ENCODE results near the gene BLMH. TPM values are rescaled to one million over a fixed set of nuclear protein-coding genes. Genes with fewer than 3 reads are reported as not detected.

The BLMH gene
- total and polyA plus RNA-seq, 2 donors (not counting 1 experiment from before 2014, with no cell fraction given) = 5.9 to 25.9 TPM

DNA sequence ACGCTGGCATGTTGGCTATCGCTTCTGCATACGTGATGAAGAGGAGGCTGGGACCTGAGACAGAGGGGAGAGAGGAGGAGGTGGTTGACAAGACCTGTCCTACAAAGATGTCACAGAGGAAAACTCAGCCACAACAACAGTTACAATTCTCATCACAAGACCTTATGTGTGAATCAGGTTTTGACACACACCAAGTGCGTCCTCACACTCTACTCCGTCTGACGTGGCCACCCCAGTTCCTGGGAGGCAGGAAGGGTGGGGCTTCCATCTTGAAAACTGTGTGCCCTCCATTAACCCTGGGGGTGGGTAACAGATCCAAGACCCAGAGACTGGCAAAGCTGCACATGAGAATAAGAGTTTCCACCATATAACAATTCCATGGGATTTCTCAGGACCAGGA lies 80.4 kb downstream of the BLMH start:
- TF ChIP-seq CTCF (IDR thresholded peaks at IDR 0.05) (no peak), EZH2 (IDR thresholded peaks at IDR 0.05; ENCODE audit: borderline replicate concordance, insufficient read depth, low read depth, low read length, poor library complexity, severe bottlenecking) (no peak)
- H2AFZ ChIP-seq (ENCODE audit: insufficient read depth, low read depth, low read length, poor library complexity, severe bottlenecking) = no peak overlapping the region
- H3K4me3 Mint-ChIP-seq = no peak overlapping the region

DNA sequence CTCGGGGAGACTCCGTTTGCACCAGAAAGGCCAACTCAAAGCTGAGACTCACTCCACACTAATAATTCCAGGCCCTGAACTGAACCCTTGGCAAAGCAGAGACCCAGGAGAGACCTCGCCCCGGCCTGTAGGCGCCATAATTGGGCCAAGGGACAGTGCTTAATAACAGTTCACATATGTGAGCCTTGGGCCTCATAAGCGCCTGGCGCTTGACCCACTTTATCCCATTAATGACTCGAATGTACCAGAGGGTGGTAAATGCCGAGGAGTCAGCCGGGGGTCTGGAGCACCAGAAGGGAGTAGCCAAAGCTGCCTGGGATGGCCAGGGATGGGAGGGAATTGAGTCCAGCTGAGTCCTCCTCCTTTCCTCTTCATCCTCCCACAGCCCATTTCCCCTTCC lies 80.8 kb downstream of the BLMH start:
- Mint-ChIP-seq H3K9me3 (ENCODE audit: insufficient read depth) (no peaks in the 10 kb centered on the region), H3K4me1 (no peaks in the 10 kb centered on the region), H3K4me3 (no peak overlapping the region), H3K27ac (no peak overlapping the region), H3K27me3 (peaks cover 8% of the 10 kb centered on the region)
- DNase-seq (no peak), ATAC-seq (ENCODE audit: low read depth) (no peak)
- H3K9me3 ChIP-seq (ENCODE audit: control extremely low read depth in 1 of 3, control insufficient read depth in 2 of 3, insufficient read depth in 1 of 3, low read length in 2 of 3) = no peaks in the 10 kb centered on the region
- H2AFZ ChIP-seq (ENCODE audit: insufficient read depth, low read depth, low read length, poor library complexity, severe bottlenecking) = no peak overlapping the region
- ChIA-PET CTCF (no interaction called here), POLR2A (no interaction called here)
- TF ChIP-seq EZH2 (IDR thresholded peaks at IDR 0.05; ENCODE audit: borderline replicate concordance, insufficient read depth, low read depth, low read length, poor library complexity, severe bottlenecking) (no peak), CTCF (IDR thresholded peaks at IDR 0.05) (no peak)
- no peaks in the 10 kb centered on the region for H4K20me1 ChIP-seq (ENCODE audit: control insufficient read depth, insufficient read depth, low read length, poor library complexity, severe bottlenecking)
- H3K36me3 ChIP-seq (replicated peaks in 1 of 2; ENCODE audit: control extremely low read depth in 1 of 2, control insufficient read depth in 1 of 2, extremely low read depth in 1 of 2, insufficient read depth in 2 of 2, low read length in 1 of 2) = no peaks in the 10 kb centered on the region
- H3K79me2 ChIP-seq (ENCODE audit: control insufficient read depth, insufficient read depth, low read length) = no peaks in the 10 kb centered on the region
- H3K4me3 ChIP-seq (ENCODE audit: control extremely low read depth in 1 of 5, extremely low read depth in 1 of 5, insufficient read depth in 1 of 5, low read depth in 2 of 5, low read length in 4 of 5) = no peak overlapping the region
- 97% methylated on average over 6 of the region's 10 CpGs for WGBS (ENCODE audit: insufficient coverage)
- H3K27me3 ChIP-seq (replicated peaks in 1 of 4; ENCODE audit: control extremely low read depth in 1 of 4, control insufficient read depth in 3 of 4, insufficient read depth in 4 of 4, low read length in 3 of 4) = no peaks in the 10 kb centered on the region
- no peak overlapping the region for H3K9ac ChIP-seq (ENCODE audit: low read length)
- H3K4me1 ChIP-seq (ENCODE audit: control insufficient read depth in 2 of 2, insufficient read depth in 2 of 2, low read length in 2 of 2) = no peaks in the 10 kb centered on the region
- H3K27ac ChIP-seq (ENCODE audit: low read length in 2 of 2) = no peak overlapping the region
- intact Hi-C loops (cut with micrococcal nuclease) = no loop called here
- H3K4me2 ChIP-seq (replicated peaks; ENCODE audit: low read depth, low read length, poor library complexity, severe bottlenecking) = no peak overlapping the region

More for the DNA sequence above, 80.4 kb downstream of the BLMH start:
- Mint-ChIP-seq H3K27me3 (peaks cover 8% of the 10 kb centered on the region), H3K27ac (no peak overlapping the region), H3K9me3 (ENCODE audit: insufficient read depth) (no peaks in the 10 kb centered on the region), H3K4me1 (no peaks in the 10 kb centered on the region)
- no peaks in the 10 kb centered on the region for H3K9me3 ChIP-seq (ENCODE audit: control extremely low read depth in 1 of 3, control insufficient read depth in 2 of 3, insufficient read depth in 1 of 3, low read length in 2 of 3)
- H3K27ac ChIP-seq (ENCODE audit: low read length in 2 of 2) = no peak overlapping the region
- ATAC-seq (ENCODE audit: low read depth) (no peak), DNase-seq (no peak)
- ChIA-PET CTCF (no interaction called here), POLR2A (no interaction called here)
- no peak overlapping the region for H3K9ac ChIP-seq (ENCODE audit: low read length)
- no peaks in the 10 kb centered on the region for H3K36me3 ChIP-seq (replicated peaks in 1 of 2; ENCODE audit: control extremely low read depth in 1 of 2, control insufficient read depth in 1 of 2, extremely low read depth in 1 of 2, insufficient read depth in 2 of 2, low read length in 1 of 2)
- no peaks in the 10 kb centered on the region for H3K4me1 ChIP-seq (ENCODE audit: control insufficient read depth in 2 of 2, insufficient read depth in 2 of 2, low read length in 2 of 2)
- H3K4me2 ChIP-seq (replicated peaks; ENCODE audit: low read depth, low read length, poor library complexity, severe bottlenecking) = no peak overlapping the region
- WGBS (ENCODE audit: insufficient coverage) = 100% methylated on average over 3 of the region's 6 CpGs
- no peak overlapping the region for H3K4me3 ChIP-seq (ENCODE audit: control extremely low read depth in 1 of 5, extremely low read depth in 1 of 5, insufficient read depth in 1 of 5, low read depth in 2 of 5, low read length in 4 of 5)
- H3K27me3 ChIP-seq (replicated peaks in 1 of 4; ENCODE audit: control extremely low read depth in 1 of 4, control insufficient read depth in 3 of 4, insufficient read depth in 4 of 4, low read length in 3 of 4) = no peaks in the 10 kb centered on the region
- no peaks in the 10 kb centered on the region for H3K79me2 ChIP-seq (ENCODE audit: control insufficient read depth, insufficient read depth, low read length)
- no peaks in the 10 kb centered on the region for H4K20me1 ChIP-seq (ENCODE audit: control insufficient read depth, insufficient read depth, low read length, poor library complexity, severe bottlenecking)
- intact Hi-C loops (cut with micrococcal nuclease) = no loop called here

Data from B cell (primary cell).